GM21529 (cell line): ENCODE results near the gene MAML2.

Experiments used
- ATAC-seq: cut with Tn5 transposase; IDR thresholded peaks from one replicate; pipeline ENCODE4 v1.9.1; 2021; ENCODE audit not compliant: unreplicated experiment

The MAML2 gene

GRCh38 chr11:95937358-95937757, 405.6 kb downstream of the MAML2 start:
- no peak for ATAC-seq

GRCh38 chr11:95933594-95933993, 409.4 kb downstream of the MAML2 start:
- no peak for ATAC-seq

DNA sequence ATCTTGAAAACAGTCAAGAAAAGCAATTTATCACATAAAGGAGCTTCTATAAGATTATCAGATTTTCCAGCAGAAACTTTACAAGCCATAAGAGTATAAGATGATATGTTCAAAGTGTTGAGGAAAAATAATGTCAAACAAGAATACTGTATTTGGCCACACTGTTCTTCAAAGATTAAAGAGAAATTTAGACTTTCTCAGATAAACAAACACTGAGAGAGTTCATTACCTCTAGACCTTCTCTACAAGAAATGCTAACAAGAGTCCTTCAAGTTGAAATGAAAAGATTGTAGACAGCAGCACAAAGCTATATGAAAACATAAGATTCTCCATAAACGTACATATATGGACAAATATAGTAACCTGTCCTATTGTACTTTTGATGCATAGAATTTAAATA, 411.1 kb downstream of the MAML2 start:
- ATAC-seq, result no peak

GRCh38 chr11:95930948-95931347, 412.0 kb downstream of the MAML2 start:
- ATAC-seq, result no peak

GRCh38 chr11:95926726-95927125, 416.3 kb downstream of the MAML2 start:
- ATAC-seq, result no peak
